Fibroblast of skin of right quadriceps (primary cell): Measurements from ENCODE around the gene PTPRU.
"Not testable (repeated sequence)": the region's sequence is repeated elsewhere in the genome, so short reads cannot be mapped to it uniquely, and the experiment has no call there.

ENCODE experiments used
- DNase-seq: peaks from one replicate; pipeline ENCODE4 v3.0.0-alpha.2; 2013

PTPRU gene

GRCh38 chr1:29222686-29223085 is 13.6 kb upstream of the PTPRU start:
- no peak for DNase-seq

GRCh38 chr1:29223521-29223920 is 12.8 kb upstream of the PTPRU start:
- no peak for DNase-seq

GRCh38 chr1:29224356-29224837 is 11.9 kb upstream of the PTPRU start:
- DNase-seq: no peak

- DNase-seq: no peak
These were observed 11.0 kb upstream of the PTPRU start for GRCh38 chr1:29225361-29225760.

- DNase-seq: no peak
These were observed 8.8 kb upstream of the PTPRU start for GRCh38 chr1:29227511-29227910.

GRCh38 chr1:29230204-29230552 is 6.1 kb upstream of the PTPRU start:
- DNase-seq: no peak

GRCh38 chr1:29230553-29231378 is 5.6 kb upstream of the PTPRU start, which contains the start of gene MECR:
Gene MECR, minus strand, starts transcription at chr1:29230934. Its CDS starts 28 bp downstream, at chr1:29230906.
- DNase-seq: peak; percentile 92

- no peak for DNase-seq
These were observed 3.9 kb upstream of the PTPRU start for GRCh38 chr1:29232387-29232786.

- no peak for DNase-seq
These were observed 2.6 kb upstream of the PTPRU start for GRCh38 chr1:29233693-29234092.

GRCh38 chr1:29234471-29234870 is 1.9 kb upstream of the PTPRU start:
- DNase-seq: no peak

- not testable (repeated sequence) for DNase-seq
These were observed 1.4 kb upstream of the PTPRU start for GRCh38 chr1:29234881-29235280.

- DNase-seq: no peak
These were observed 398 bp downstream of the PTPRU start for GRCh38 chr1:29236712-29237128.

GRCh38 chr1:29237129-29237821 is 953 bp downstream of the PTPRU start:
- peak; percentile 63 for DNase-seq

GRCh38 chr1:29237852-29238619 is 1.7 kb downstream of the PTPRU start:
- DNase-seq: no peak

- DNase-seq: no peak
These were observed 2.3 kb downstream of the PTPRU start for GRCh38 chr1:29238620-29239002.

GRCh38 chr1:29239142-29239541 is 2.8 kb downstream of the PTPRU start:
- no peak for DNase-seq

GRCh38 chr1:29240400-29240837 is 4.1 kb downstream of the PTPRU start:
- DNase-seq: peak; percentile 57

GRCh38 chr1:29240986-29241385 is 4.7 kb downstream of the PTPRU start:
- no peak for DNase-seq

GRCh38 chr1:29243023-29243870 is 6.9 kb downstream of the PTPRU start:
- no peak for DNase-seq

GRCh38 chr1:29243871-29244200 is 7.5 kb downstream of the PTPRU start:
- peak; percentile 95 for DNase-seq

GRCh38 chr1:29245261-29245660 is 8.9 kb downstream of the PTPRU start:
- no peak for DNase-seq

GRCh38 chr1:29245876-29246275 is 9.6 kb downstream of the PTPRU start:
- peak; percentile 71 for DNase-seq

GRCh38 chr1:29247044-29247443 is 10.7 kb downstream of the PTPRU start:
- DNase-seq: no peak
